ENCODE measurements around the gene RNF4.

The RNF4 gene

DNA sequence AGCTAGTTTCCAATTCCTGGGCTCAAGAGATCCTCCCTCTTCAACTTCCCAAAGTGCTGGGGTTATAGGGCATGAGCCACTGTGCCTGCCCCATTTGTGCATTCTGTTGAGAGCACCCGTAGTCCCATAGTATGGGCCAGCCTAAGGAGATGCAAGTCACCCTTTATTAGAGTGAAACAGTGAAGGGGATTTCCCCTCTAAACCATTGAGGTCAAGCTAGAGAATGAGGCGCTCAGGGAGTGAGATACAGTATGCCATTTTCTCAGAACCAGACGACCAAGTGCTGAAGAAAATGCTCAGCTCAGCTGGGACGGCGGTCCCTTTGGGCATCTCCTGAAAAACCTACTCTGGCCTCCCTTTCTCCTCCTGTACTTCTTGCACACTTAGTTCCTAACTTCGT lies 18.7 kb downstream of the RNF4 start:
- Histone ChIP-seq H3K27ac (no peak overlapping the region), H3K36me3 (replicated peaks) (peaks cover 26% of the 10 kb centered on the region), H3K4me3 (ENCODE audit: low read depth, low read length) (no peak overlapping the region), H3K27me3 (replicated peaks) (no peaks in the 10 kb centered on the region)
- in situ Hi-C loops (cut with HindIII; ENCODE audit: low pct_ligation_motif_present, low sequenced_read_pairs) = no loop called here
- TF ChIP-seq, protein P1, sequence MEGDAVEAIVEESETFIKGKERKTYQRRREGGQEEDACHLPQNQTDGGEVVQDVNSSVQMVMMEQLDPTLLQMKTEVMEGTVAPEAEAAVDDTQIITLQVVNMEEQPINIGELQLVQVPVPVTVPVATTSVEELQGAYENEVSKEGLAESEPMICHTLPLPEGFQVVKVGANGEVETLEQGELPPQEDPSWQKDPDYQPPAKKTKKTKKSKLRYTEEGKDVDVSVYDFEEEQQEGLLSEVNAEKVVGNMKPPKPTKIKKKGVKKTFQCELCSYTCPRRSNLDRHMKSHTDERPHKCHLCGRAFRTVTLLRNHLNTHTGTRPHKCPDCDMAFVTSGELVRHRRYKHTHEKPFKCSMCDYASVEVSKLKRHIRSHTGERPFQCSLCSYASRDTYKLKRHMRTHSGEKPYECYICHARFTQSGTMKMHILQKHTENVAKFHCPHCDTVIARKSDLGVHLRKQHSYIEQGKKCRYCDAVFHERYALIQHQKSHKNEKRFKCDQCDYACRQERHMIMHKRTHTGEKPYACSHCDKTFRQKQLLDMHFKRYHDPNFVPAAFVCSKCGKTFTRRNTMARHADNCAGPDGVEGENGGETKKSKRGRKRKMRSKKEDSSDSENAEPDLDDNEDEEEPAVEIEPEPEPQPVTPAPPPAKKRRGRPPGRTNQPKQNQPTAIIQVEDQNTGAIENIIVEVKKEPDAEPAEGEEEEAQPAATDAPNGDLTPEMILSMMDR (IDR thresholded peaks at IDR 0.05; ENCODE audit: low read depth, low read length, missing control alignments) = no peak
- no peak for DNase-seq

DNA sequence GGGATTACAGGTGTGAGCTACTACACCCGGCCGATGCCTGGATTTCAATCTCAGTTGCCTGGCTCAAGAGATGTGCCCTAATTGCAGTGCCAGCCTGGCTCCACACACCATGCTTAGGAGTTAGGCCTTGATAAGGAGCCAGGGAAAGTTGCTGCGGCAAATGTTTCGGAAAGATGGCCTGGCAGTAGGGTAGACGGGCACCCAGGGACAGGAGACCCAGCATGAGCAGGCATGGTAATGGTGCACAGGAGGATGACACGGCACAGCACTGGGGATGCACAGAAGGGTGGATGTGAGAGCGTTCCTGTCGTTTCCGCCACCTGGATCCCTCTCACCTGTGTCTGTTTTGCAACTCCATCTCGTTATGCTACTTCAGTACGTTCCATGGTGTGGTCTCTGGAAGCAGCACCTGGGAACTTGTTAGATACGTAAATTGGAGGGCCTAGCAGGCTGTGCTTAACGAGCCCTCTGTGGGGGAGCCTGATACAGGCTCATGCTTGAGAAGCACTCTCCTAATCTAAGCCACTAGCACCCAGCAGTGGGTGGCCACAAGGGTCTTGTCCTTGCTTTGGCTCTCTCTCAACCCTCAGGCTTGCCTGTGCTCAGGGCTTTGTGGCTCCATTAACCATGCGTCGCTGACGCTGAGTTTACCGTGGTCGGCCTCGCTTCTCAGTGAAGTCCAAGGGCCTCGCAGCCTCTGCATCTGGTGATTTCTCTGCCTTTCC lies 20.3 kb downstream of the RNF4 start:
- H3K27ac ChIP-seq = no peak overlapping the region
- DNase-seq = no peak
- in situ Hi-C loops (cut with HindIII; ENCODE audit: low pct_ligation_motif_present, low sequenced_read_pairs) = no loop called here
- H3K36me3 ChIP-seq (replicated peaks) = peaks cover 33% of the 10 kb centered on the region
- H3K27me3 ChIP-seq (replicated peaks) = no peaks in the 10 kb centered on the region
- no peak overlapping the region for H3K4me3 ChIP-seq (ENCODE audit: low read depth, low read length)
- TF ChIP-seq, protein P1 (IDR thresholded peaks at IDR 0.05; ENCODE audit: low read depth, low read length, missing control alignments) = no peak

DNA sequence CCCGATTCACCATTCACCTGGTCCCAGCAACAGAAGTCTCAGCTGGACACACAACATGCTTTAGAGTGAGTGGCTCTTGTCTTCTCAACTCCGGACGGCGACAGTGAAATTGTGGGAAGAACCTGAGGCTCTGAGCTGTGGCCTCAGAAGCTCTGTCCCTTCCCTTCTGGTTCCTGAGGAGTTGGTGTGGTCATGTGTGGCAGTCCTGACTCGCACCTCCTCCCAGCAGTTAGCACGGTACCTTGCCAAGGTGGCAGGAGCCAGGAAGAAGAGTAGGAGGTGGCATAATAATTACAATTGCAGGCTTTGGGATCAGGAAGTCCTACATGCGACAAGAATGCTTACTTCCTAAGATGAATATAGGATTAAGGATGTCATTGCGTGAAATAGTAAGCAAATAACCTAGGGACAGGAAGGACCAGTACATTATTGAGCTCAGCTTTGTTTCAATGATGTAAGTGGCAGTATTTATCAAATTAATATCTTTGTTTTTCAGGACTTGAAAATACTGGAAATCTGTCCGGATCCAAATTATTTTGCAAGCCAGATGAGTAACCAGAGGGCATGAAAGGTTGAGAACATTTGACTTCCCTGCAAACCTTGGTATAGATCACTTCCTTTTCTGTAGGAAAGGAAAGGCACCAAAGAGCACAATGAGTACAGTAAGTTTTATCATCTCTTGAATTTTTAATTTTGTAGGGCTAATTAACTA lies 21.1 kb downstream of the RNF4 start:
- no peak for DNase-seq
- Histone ChIP-seq H3K27me3 (replicated peaks) (no peaks in the 10 kb centered on the region), H3K36me3 (replicated peaks) (peaks cover 33% of the 10 kb centered on the region), H3K27ac (peak overlapping the region; percentile 37), H3K4me3 (ENCODE audit: low read depth, low read length) (no peak overlapping the region)
- TF ChIP-seq, protein P1 (IDR thresholded peaks at IDR 0.05; ENCODE audit: low read depth, low read length, missing control alignments) = no peak
- in situ Hi-C loops (cut with HindIII; ENCODE audit: low pct_ligation_motif_present, low sequenced_read_pairs) = no loop called here

DNA sequence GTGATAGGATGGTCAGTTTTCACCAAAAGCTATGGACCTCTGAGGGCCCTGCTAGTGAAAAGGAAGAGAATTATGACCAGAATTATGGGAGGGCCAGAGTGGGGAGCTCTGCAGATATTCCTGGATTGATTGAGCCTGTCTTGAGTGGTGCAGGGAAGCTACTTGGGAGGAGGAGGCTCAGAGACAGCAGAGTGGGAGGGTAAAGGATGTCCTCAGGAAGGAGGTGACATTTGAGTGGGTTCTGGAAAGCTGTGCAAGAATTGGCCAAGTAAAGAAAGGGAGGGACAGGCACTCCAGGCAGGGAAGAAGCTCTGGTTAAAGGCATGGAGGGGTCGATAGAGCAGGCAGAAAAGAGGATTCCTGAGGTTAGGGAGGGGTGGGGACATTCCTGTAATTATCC lies 24.1 kb downstream of the RNF4 start:
- no peak overlapping the region for H3K27ac ChIP-seq
- DNase-seq = no peak
- no peaks in the 10 kb centered on the region for H3K27me3 ChIP-seq (replicated peaks)
- in situ Hi-C loops (cut with HindIII; ENCODE audit: low pct_ligation_motif_present, low sequenced_read_pairs) = no loop called here
- H3K4me3 ChIP-seq (ENCODE audit: low read depth, low read length) = no peak overlapping the region
- H3K36me3 ChIP-seq (replicated peaks) = peaks cover 43% of the 10 kb centered on the region
- TF ChIP-seq, protein P1 (IDR thresholded peaks at IDR 0.05; ENCODE audit: low read depth, low read length, missing control alignments) = no peak

DNA sequence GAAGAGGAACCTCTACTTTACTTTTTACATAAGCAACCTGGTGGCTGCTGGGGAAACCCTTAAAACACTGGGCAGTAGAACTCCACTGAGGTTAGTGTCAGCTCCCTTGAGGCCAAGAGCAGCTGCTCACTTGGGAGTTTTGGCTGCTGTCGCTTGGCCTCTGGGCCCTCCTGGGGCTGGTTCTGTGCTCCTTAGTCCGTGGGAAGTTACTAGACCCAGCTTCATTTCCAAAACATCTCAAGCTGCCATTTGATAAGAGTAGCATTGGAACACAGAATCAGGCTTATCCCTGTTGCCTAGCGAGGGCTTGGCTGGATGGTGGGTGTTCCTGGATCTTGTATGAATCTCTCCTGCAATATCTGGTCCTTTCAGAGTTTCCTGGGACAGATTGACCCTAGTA lies 26.1 kb downstream of the RNF4 start:
- DNase-seq = no peak
- H3K27me3 ChIP-seq (replicated peaks) = no peaks in the 10 kb centered on the region
- in situ Hi-C loops (cut with HindIII; ENCODE audit: low pct_ligation_motif_present, low sequenced_read_pairs) = no loop called here
- H3K27ac ChIP-seq = no peak overlapping the region
- peaks cover 50% of the 10 kb centered on the region for H3K36me3 ChIP-seq (replicated peaks)
- TF ChIP-seq, protein P1 (IDR thresholded peaks at IDR 0.05; ENCODE audit: low read depth, low read length, missing control alignments) = no peak
- H3K4me3 ChIP-seq (ENCODE audit: low read depth, low read length) = no peak overlapping the region
